ENCODE measurements around the gene HAPSTR1. TPM values are rescaled to one million over a fixed set of nuclear protein-coding genes. Genes with fewer than 3 reads are reported as not detected.

HAPSTR1 gene
- total and polyA plus RNA-seq, 2 of the 13 experiments (the other 11 are each of a cell fraction or from before 2014, with no cell fraction given): 25.2 to 83.2 TPM

GRCh38 chr16:9053006-9053601, 38.3 kb upstream of the HAPSTR1 start (continued):
- no peak for TF ChIP-seq AKAP8 (CRISPR knock-in tag; IDR thresholded peaks at IDR 0.05)
- TF ChIP-seq RELA (CRISPR knock-in tag; IDR thresholded peaks at IDR 0.05): 0 out of 2 replicates have a peak, but pooled peaks have one; percentile 47
- no peak for TF ChIP-seq KAT7 (CRISPR knock-in tag; IDR thresholded peaks at IDR 0.05; ENCODE audit: borderline replicate concordance)
- TF ChIP-seq SNRNP70 (IDR thresholded peaks at IDR 0.05; ENCODE audit: low read depth, low read length): no peak
- no peak for TF ChIP-seq SOX13 (IDR thresholded peaks at IDR 0.05)
- TF ChIP-seq SOX13 (CRISPR knock-in tag; conservative IDR thresholded peaks at IDR 0.05 in 1 of 2, IDR thresholded peaks at IDR 0.05 in 1 of 2): no peak
- no peak for TF ChIP-seq NFE2 (CRISPR knock-in tag; IDR thresholded peaks at IDR 0.05)
- TF ChIP-seq, protein P1, sequence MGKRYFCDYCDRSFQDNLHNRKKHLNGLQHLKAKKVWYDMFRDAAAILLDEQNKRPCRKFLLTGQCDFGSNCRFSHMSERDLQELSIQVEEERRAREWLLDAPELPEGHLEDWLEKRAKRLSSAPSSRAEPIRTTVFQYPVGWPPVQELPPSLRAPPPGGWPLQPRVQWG (CRISPR knock-in tag; IDR thresholded peaks at IDR 0.05; ENCODE audit: borderline replicate concordance, low read depth): no peak
- no peak; the same call in 1 of the 2 replicates for TF ChIP-seq ZNF691 (CRISPR knock-in tag; IDR thresholded peaks at IDR 0.05; ENCODE audit: borderline replicate concordance, low read depth)
- TF ChIP-seq FOXA3 (CRISPR knock-in tag; IDR thresholded peaks at IDR 0.05): peak; percentile 8; the same call in 1 of the 2 replicates
- TF ChIP-seq NR2F6 (IDR thresholded peaks at IDR 0.05): peak; percentile 44; the same call in 1 of the 2 replicates
- TF ChIP-seq NR2F6 (CRISPR knock-in tag; IDR thresholded peaks at IDR 0.05): peak; percentile 70; the same call in 1 of the 2 replicates
- TF ChIP-seq, protein P2, sequence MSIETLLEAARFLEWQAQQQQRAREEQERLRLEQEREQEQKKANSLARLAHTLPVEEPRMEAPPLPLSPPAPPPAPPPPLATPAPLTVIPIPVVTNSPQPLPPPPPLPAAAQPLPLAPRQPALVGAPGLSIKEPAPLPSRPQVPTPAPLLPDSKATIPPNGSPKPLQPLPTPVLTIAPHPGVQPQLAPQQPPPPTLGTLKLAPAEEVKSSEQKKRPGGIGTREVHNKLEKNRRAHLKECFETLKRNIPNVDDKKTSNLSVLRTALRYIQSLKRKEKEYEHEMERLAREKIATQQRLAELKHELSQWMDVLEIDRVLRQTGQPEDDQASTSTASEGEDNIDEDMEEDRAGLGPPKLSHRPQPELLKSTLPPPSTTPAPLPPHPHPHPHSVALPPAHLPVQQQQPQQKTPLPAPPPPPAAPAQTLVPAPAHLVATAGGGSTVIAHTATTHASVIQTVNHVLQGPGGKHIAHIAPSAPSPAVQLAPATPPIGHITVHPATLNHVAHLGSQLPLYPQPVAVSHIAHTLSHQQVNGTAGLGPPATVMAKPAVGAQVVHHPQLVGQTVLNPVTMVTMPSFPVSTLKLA (IDR thresholded peaks at IDR 0.05): peak; percentile 30; the same call in 1 of the 2 replicates
- TF ChIP-seq ZFY (CRISPR knock-in tag; IDR thresholded peaks at IDR 0.05): peak; percentile 77
- no peak for TF ChIP-seq EZH2 (conservative IDR thresholded peaks at IDR 0.05; ENCODE audit: low read depth, low read length)
- TF ChIP-seq RFXAP (CRISPR knock-in tag; IDR thresholded peaks at IDR 0.05; ENCODE audit: borderline replicate concordance): 0 out of 2 replicates have a peak, but pooled peaks have one; percentile 65
- TF ChIP-seq XBP1 (CRISPR knock-in tag; IDR thresholded peaks at IDR 0.05): no peak
- no peak for TF ChIP-seq ZNF24 (IDR thresholded peaks at IDR 0.05)
- no peak for TF ChIP-seq E2F1 (CRISPR knock-in tag; IDR thresholded peaks at IDR 0.05)
- TF ChIP-seq ZBTB20 (CRISPR knock-in tag; IDR thresholded peaks at IDR 0.05; ENCODE audit: borderline replicate concordance, low read depth): no peak
- TF ChIP-seq RFX1 (IDR thresholded peaks at IDR 0.05): no peak
- peak; percentile 58; the same call in 1 of the 2 replicates for TF ChIP-seq ZNF788 (CRISPR knock-in tag; IDR thresholded peaks at IDR 0.05; ENCODE audit: borderline replicate concordance)
- TF ChIP-seq MTA1 (CRISPR knock-in tag; IDR thresholded peaks at IDR 0.05; ENCODE audit: borderline replicate concordance): 0 out of 2 replicates have a peak, but pooled peaks have one; percentile 33
- peak; percentile 61; the same call in 1 of the 2 replicates for TF ChIP-seq ZMYM4 (CRISPR knock-in tag; IDR thresholded peaks at IDR 0.05)
- 0 out of 2 replicates have a peak, but pooled peaks have one; percentile 49 for TF ChIP-seq MEIS2 (CRISPR knock-in tag; IDR thresholded peaks at IDR 0.05)
- no peak for TF ChIP-seq SYNCRIP (IDR thresholded peaks at IDR 0.05; ENCODE audit: insufficient read depth, low read depth, low read length)
- 0 out of 2 replicates have a peak, but pooled peaks have one; percentile 53 for TF ChIP-seq ERF (CRISPR knock-in tag; IDR thresholded peaks at IDR 0.05)
- TF ChIP-seq ATF7-NPFF (CRISPR knock-in tag; IDR thresholded peaks at IDR 0.05; ENCODE audit: low read depth): no peak
- peak; percentile 28; the same call in 1 of the 2 replicates for TF ChIP-seq MIXL1 (CRISPR knock-in tag; IDR thresholded peaks at IDR 0.05)
